Ascending aorta (tissue), 2 donors: ENCODE measurements around the gene PCBP3. TPM values are rescaled to one million over a fixed set of nuclear protein-coding genes. Genes with fewer than 3 reads are reported as not detected.

ENCODE experiments used
- DNase-seq, 2 donors: peaks; one replicate each; pipeline ENCODE4 v3.0.0-alpha.2; 2019; ENCODE audit warnings: low spot score in 2 of 2
- H3K27ac ChIP-seq, 2 donors: fragments of 200-600 bp; sonication (generic); one replicate each; pipeline ENCODE4 v1.5.1; 2016 to 2017; ENCODE audit warnings: mild to moderate bottlenecking in 1 of 2
- H3K27me3 ChIP-seq: fragments of 200-600 bp; sonication (generic); one replicate; pipeline ENCODE4 v1.5.1; 2017
- H3K36me3 ChIP-seq, 2 donors: fragments of 200-600 bp; sonication (generic); one replicate each; pipeline ENCODE4 v1.5.1; 2016
- H3K4me1 ChIP-seq, 2 donors: fragments of 200-600 bp; sonication (generic); one replicate each; pipeline ENCODE4 v1.5.1; 2016 to 2017; ENCODE audit warnings: mild to moderate bottlenecking in 1 of 2
- H3K4me3 ChIP-seq, 2 donors: fragments of 200-600 bp; sonication (generic); one replicate each; pipeline ENCODE4 v1.5.1; 2016 to 2017; ENCODE audit warnings: mild to moderate bottlenecking in 1 of 2
- H3K9me3 ChIP-seq, 2 donors: fragments of 200-600 bp; sonication (generic); one replicate each; pipeline ENCODE4 v1.5.1; 2016
- intact Hi-C: fragments of 100-400 bp; cut with DNase I; formaldehyde crosslinking; loops from one replicate; pipeline ENCODE4 v1.15.1; 2023
- total RNA-seq: library from RNA; depleted of rRNA; stranded (reverse); fragments of >200 nt; gene quantifications from one replicate; pipeline ENCODE4 v1.1.0, GENCODE V29; 2016
- TF ChIP-seq, protein P1 (sequence below), 3 experiments: fragments of 200-600 bp in 2 of 3; fragments of 450-650 bp in 1 of 3; sonication (generic) in 2 of 3; IDR thresholded peaks; one replicate each; pipeline ENCODE4 v1.5.1; 2016 to 2019; ENCODE audit warnings: antibody characterized with exemption in 3 of 3, mild to moderate bottlenecking in 1 of 3, moderate library complexity in 1 of 3

The PCBP3 gene
- total RNA-seq, 1 donor from 2014 or later: not detected

DNA sequence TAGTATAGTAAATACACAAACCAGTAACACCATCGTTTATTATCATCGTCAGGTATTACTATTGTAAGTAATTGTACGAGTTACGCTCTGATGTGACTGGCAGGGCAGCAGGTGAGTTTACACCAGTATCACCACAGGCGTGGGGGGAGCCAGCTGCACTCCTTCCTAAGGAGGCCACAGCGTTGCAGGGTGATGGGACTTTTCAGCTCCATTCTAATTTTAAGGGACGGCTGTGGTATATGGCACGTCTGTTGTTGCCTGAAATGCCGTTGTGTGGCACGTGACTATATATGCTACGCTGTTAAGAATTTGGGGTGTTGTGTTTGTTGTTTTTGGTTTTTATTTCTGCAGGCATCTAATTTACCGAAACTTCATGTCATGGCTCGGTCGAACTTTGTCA is 173.3 kb downstream of the PCBP3 start:
- no peak overlapping the region for H3K4me3 ChIP-seq
- no peaks in the 10 kb centered on the region for H3K36me3 ChIP-seq
- H3K27ac ChIP-seq: no peak overlapping the region
- no peaks in the 10 kb centered on the region for H3K27me3 ChIP-seq
- DNase-seq: no peak
- H3K9me3 ChIP-seq: no peaks in the 10 kb centered on the region
- intact Hi-C loops: no loop called here
- TF ChIP-seq, protein P1, sequence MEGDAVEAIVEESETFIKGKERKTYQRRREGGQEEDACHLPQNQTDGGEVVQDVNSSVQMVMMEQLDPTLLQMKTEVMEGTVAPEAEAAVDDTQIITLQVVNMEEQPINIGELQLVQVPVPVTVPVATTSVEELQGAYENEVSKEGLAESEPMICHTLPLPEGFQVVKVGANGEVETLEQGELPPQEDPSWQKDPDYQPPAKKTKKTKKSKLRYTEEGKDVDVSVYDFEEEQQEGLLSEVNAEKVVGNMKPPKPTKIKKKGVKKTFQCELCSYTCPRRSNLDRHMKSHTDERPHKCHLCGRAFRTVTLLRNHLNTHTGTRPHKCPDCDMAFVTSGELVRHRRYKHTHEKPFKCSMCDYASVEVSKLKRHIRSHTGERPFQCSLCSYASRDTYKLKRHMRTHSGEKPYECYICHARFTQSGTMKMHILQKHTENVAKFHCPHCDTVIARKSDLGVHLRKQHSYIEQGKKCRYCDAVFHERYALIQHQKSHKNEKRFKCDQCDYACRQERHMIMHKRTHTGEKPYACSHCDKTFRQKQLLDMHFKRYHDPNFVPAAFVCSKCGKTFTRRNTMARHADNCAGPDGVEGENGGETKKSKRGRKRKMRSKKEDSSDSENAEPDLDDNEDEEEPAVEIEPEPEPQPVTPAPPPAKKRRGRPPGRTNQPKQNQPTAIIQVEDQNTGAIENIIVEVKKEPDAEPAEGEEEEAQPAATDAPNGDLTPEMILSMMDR (IDR thresholded peaks at IDR 0.05): no peak
- H3K4me1 ChIP-seq: no peaks in the 10 kb centered on the region

DNA sequence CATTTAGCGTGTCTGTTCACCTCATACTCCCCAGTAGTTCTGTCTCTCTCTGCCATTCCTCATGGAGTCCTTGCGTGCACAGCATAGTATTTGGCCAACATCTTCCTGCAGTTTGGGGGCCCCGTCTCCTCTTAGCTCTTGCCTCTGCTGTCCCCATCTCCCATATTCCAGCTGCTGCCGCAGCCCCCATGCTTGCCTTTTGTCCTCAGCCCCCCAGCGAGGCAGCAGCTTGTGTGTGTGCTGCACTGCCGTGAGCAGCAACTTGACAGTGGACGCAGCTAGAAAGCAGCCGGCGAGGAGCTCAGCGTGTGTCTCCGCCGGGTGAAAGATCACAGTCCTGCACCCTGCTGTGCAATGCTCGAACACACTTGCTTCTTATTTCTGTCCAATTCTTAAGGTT is 173.8 kb downstream of the PCBP3 start:
- Histone ChIP-seq H3K27me3 (no peaks in the 10 kb centered on the region), H3K4me1 (no peaks in the 10 kb centered on the region), H3K4me3 (no peak overlapping the region), H3K27ac (no peak overlapping the region), H3K9me3 (no peaks in the 10 kb centered on the region), H3K36me3 (no peaks in the 10 kb centered on the region)
- intact Hi-C loops: no loop called here
- no peak for DNase-seq
- TF ChIP-seq, protein P1 (IDR thresholded peaks at IDR 0.05): no peak

DNA sequence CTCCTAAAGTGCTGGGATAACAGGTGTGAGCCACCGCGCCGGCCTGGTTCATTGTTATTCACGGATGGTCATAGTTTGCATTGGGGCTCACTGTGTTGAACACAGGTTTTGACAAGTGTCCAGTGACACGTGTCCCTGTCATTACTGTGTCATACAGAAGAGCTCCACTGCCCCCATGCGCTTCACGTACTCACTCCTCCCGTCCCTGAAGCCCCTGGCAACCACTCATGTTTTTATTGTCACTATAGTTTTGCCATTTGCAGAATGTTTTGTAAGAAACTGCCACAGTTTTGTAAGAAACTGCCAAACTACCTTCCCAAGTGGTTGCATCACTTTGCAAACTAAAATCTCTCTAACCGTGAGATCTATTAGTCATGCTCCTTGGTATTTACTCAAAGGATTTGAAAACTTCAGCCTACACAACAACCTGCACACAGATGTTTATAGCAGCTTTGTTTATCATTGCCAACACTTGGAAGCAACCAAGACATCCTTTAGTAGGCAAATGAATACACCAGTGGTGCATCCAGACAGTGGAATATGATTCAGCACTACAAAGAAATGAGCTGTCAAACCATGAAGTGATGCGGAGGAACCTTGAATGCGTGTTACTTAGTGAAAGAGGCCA is 174.9 kb downstream of the PCBP3 start:
- no peak overlapping the region for H3K27ac ChIP-seq
- no peak overlapping the region for H3K4me3 ChIP-seq
- H3K4me1 ChIP-seq: no peaks in the 10 kb centered on the region
- TF ChIP-seq, protein P1 (IDR thresholded peaks at IDR 0.05): no peak
- intact Hi-C loops: no loop called here
- no peak for DNase-seq
- no peaks in the 10 kb centered on the region for H3K9me3 ChIP-seq
- H3K36me3 ChIP-seq: no peaks in the 10 kb centered on the region
- H3K27me3 ChIP-seq: no peaks in the 10 kb centered on the region

DNA sequence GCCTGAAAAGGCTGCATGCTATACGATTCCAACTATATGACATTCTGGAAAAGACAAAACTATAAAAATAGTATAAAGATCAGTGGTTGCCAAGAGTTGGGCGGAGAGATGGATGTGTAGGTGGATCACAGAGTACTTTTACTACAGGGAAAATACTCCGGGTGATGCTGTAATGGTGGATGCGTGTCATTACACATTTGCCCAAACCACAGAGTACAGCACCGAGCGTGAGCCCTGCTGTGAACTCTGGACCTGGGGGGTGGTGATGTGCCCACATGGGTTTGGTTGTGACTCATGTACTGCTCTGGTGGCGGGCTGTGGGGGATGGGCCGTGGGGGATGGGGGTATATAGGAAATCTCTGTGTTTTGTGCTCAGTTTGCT is 175.4 kb downstream of the PCBP3 start:
- no peaks in the 10 kb centered on the region for H3K9me3 ChIP-seq
- H3K4me3 ChIP-seq: no peak overlapping the region
- no peaks in the 10 kb centered on the region for H3K27me3 ChIP-seq
- no peaks in the 10 kb centered on the region for H3K36me3 ChIP-seq
- no peak overlapping the region for H3K27ac ChIP-seq
- TF ChIP-seq, protein P1 (IDR thresholded peaks at IDR 0.05): no peak
- H3K4me1 ChIP-seq: no peaks in the 10 kb centered on the region
- intact Hi-C loops: no loop called here
- DNase-seq: no peak

DNA sequence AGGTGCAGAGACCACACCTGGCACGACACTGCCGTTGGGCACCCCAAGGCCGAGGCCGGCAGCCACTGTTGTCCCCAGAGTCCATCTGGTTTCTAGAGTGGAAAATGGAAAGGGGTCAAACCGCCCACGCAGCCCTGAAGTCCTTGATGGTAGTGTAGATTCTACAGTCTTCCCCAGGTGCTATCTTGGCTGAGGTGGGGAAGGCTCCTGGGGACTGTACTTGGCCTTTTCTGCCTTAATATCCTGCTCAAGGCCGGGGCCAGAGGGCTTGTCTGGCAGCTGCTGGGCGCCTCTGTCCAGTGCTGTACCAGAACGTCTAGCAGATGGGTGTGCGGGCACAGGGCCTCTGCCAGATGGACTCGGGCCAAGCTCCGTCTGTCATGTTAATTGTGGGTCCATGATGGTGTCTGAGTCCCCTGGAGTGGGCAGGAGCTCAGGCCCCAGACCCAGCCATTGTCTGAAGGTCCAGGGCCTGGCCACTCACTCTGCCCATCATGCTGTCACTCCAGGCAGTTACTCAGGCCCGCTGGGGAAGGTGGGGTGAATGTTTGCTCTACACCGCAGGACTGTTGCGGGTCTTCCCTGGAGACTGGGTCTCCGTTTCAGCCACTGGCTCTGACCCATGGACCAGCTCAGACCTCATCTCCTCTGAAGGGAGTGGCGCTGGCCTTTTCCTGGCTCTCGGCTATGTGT is 176.1 kb downstream of the PCBP3 start:
- Histone ChIP-seq H3K9me3 (no peaks in the 10 kb centered on the region), H3K27ac (no peak overlapping the region), H3K4me1 (no peaks in the 10 kb centered on the region), H3K4me3 (no peak overlapping the region), H3K27me3 (no peaks in the 10 kb centered on the region), H3K36me3 (no peaks in the 10 kb centered on the region)
- TF ChIP-seq, protein P1 (IDR thresholded peaks at IDR 0.05): no peak
- intact Hi-C loops: loop anchor here (1.0 kb wide), 1 partner anchor 263 kb away; no protein-coding TSS in a partner anchor
- no peak for DNase-seq
